Measurements from ENCODE around the gene FOXP4.

Gene FOXP4

GRCh38 chr6:41587131-41587879 is 41.1 kb downstream of the FOXP4 start:
- no peak for DNase-seq

- DNase-seq: no peak
These were observed 41.9 kb downstream of the FOXP4 start for GRCh38 chr6:41588111-41588510.

DNA sequence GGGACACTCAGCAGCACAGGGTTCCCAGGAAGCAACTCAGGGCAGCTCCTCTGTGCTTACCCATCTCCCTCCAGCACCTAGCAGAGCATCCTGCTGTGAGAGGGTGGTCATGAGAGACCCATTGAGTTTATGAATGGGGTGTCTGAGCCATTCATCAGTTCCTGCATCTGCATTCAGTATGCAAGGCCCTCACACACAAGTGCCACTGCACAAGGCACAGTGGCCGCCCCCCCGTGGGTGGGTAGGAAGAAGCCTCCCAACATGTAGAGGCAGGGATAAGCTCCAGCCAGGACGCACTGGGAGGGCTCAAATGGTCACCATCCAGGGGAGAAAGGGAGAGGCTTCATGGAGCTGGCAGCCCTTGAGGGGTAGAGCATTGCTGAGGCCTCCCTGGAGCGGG is 43.0 kb downstream of the FOXP4 start:
- no peak for DNase-seq

DNA sequence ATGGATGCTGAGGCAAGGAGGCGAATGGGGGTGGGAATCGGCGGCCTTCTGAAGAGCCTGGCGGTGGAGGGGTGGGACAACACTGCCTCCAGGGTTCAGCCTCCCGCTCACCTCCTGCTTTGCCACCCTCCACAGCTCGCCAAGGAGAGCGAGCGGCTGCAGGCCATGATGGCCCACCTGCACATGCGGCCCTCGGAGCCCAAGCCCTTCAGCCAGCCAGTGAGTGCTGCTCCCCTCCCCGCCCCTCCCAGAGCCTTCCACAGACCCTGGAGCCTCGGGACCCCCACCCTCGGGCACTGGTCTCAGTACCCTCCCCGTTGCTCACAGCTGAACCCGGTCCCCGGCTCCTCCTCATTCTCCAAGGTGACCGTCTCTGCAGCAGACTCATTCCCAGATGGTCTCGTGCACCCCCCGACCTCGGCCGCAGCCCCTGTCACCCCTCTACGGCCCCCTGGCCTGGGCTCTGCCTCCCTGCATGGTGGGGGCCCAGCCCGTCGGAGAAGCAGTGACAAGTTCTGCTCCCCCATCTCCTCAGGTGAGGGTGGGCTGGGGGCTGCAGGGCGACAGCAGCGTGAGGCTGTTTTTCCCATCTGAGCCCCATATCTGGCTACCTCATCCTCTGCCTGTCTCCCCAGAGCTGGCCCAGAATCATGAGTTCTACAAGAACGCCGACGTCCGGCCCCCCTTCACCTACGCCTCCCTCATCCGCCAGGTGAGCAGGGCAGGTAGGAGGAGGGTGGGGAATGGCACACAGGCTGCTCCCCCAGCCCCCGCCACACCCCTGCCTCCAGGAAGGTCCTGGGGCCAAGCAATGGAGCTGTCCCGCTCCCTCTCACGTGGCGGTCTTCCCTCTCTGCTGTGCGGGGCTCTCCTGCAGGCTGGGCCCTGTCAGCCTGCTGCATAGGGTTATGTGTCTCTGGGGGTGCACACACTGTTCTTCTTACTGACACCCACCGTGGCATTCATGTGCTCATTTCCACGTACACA is 43.7 kb downstream of the FOXP4 start:
- DNase-seq: no peak

GRCh38 chr6:41591122-41591521 is 44.9 kb downstream of the FOXP4 start:
- DNase-seq: no peak

DNA sequence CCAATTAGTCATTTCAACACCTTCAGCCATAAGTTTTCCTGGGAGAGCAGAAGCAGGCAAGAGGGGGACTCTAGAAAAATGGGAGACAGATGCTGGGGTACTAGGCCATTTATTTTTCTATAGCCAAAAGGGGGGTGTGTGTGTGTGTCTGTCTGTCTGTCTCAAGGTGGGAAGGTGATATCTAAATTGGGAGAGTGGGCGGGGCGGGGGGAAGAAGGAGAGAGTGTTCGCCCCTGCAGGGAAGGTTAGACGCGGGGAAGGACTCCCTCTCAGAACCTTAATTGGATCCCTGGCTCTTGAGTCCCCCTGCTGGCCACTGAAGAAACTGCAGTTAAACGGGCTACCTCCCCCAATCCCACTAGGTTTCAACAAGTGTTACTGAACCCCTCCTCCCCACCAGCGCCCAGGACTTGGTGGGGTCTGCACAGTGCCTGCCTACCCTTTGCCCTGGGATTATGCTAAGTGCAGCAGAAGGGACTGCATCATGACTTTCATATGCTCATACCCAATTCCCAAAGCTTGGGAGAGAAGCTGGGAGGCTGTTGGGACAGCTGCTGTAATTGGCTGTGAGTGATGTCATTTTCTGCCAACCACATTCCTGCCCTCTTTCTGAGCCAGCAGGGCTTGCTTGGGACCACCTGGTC is 45.8 kb downstream of the FOXP4 start:
- peak; percentile 21 for DNase-seq

DNA sequence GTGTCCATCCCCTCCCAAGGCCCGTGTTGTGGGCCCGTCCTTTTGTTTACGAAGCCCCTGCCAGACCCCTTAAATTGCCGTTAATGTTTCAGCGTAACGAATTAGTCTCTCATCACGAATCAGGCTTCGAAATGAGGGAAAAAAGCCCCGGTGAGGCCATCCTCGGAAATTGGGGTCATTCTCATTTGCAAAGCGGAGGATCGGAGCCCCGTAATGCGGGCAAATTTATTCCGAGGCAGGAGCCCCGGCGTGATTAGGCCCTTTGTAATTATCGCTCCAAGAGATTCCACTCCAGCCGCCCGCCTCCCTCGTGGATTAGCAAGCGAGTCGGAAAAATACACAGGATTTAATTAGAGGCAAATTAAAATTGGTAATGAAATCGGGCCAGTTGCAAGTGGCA is 47.2 kb downstream of the FOXP4 start:
- no peak for DNase-seq

DNA sequence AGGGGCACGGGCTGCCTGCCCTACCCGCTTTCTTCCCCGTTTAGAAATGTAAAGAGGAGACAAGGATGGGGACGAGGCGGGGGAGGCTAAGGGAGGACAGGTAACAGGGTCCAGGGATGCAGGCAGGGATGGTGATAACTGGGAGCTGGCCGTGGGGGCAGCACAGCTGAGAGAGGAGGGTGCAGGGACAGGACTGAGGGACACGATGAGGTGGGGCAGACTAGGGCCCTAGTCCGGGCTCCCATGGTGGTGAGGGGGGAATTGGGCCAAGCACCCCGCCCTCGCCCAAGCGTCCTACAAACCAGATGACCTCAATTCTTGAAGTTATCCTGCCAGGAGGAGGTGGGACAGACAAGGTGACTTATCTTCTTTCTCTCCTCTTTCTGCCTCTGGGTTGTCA is 47.7 kb downstream of the FOXP4 start:
- DNase-seq: no peak

DNA sequence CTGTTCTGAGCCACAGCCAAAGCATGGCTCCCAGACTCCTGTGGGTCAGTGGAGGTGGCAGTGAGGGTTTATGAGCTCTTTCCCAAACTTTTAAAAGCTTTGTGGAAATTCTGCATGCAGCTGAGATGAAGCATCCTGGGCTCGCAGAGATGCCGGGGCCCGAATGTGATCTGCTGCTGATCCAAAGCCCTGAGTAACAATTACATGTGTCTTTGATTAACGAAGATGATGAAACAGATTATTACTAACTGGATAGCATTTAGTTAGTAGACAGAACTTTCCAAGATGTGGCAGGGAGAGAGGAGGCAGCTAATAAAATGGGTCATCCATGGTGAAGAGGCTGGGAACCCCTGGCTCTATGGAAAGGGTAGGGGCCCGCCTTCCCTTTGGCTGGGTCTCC is 48.1 kb downstream of the FOXP4 start:
- DNase-seq: no peak

- DNase-seq: no peak
These were observed 48.6 kb downstream of the FOXP4 start for GRCh38 chr6:41594766-41595165.

DNA sequence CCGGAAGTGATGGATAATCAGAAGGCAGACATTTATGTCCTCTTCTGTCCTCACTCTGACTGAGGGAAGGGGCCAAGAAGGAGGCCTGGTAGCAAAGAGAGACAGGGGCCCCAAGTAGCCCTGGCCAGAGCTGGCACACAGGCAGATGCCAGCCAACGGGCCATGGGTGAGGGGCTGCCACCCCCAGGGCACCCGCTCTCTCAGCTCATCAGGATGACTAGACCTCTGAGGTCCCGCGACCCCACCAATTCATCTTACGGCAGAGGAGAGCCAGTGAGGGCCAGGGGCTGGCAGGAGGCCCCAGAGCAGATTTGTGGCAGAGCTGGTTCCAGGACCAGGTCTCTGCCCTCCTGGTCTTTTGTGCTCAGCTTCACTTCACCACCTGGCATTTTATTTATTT is 49.0 kb downstream of the FOXP4 start:
- DNase-seq: no peak

DNA sequence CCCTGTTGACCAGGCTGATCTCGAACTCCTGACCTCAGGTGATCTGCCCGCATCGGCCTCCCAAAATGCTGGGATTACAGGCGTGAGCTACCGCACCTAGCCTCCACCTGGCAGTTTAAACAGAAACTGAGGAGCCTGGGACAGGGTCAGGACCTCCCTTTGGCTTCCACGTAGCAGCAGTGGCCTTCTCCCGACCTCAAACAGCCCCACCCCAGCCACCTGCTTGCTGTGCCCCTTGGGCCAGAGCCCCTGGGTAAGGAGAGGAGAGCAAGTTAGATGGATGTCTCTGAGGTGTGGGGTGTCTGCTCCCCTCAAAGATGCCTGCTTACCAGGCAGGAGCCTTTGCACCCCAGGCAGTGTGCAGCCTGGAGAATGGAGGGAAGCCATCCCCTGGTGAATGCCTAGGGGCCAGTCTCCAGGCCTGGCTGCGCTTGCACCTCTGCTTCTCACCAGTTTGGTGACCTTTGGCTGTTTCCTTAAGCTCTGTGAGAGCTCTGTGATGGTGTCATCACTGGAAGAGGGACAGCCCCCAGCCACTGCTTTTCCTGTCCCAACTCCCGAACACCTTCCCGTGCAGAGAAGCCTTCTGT is 50.0 kb downstream of the FOXP4 start:
- DNase-seq: no peak

DNA sequence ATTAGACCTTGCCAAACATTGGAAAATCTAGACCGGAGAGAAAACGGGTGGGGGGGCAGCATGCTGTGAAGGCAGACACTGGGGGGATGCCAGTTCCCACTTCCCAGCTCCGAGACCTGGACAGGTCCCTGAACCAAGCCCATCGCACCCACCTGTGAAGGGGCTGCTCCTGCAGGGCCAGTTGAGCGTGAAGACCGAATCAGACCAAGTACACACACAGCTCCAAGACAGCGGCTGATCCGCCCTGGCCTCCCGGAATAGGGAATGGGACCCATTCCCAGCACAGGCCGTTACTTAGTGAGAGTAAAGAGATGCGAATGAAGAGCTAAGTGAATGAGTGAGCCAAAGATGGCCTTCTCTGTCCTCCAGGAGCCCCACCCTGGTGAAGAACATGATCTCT is 50.6 kb downstream of the FOXP4 start:
- no peak for DNase-seq

DNA sequence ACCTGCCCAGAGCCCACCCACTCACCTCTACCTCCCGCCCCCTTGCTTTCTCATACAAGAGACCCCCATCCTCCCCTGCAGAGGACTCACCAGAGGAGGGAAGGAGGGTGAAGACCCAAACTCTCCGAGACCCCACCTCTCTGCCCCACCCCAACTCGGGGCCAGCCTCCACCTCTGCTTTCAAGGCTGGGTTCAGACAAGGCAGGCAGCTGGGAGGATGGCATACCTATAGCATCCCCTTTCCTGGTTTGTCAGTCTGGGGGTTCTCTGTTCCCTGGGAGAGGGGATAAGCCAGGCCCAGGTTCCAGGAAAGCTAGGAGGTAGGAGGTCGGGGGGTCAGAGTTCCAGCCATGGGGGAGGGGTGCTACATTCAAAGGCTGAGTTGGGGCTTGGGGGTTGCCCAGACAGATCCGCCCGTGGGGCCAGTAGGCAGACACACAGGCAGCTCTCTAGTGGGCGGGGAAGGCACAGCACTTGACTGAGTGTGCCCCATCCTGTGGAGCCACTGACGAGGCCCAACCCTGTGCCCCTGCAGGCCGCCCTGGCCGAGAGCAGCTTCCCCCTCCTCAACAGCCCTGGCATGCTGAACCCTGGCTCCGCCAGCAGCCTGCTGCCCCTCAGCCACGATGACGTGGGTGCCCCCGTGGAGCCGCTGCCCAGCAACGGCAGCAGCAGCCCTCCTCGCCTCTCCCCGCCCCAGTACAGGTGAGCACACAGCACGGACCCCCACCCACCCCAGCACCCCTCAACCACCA is 51.2 kb downstream of the FOXP4 start:
- DNase-seq: no peak

DNA sequence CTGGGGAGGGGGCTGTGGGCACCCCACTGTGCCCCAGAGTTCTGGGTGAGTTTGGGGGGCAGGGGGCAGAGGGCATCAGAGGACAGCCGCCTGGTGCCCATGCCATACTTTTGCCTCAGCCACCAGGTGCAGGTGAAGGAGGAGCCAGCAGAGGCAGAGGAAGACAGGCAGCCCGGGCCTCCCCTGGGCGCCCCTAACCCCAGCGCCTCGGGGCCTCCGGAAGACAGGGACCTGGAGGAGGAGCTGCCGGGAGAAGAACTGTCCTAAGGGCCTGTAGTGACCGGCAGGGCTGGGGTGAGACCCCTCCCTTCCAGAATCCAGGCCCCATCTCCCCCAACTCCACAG is 52.5 kb downstream of the FOXP4 start:
- DNase-seq: no peak

GRCh38 chr6:41599015-41599851 is 53.1 kb downstream of the FOXP4 start:
- no peak for DNase-seq

DNA sequence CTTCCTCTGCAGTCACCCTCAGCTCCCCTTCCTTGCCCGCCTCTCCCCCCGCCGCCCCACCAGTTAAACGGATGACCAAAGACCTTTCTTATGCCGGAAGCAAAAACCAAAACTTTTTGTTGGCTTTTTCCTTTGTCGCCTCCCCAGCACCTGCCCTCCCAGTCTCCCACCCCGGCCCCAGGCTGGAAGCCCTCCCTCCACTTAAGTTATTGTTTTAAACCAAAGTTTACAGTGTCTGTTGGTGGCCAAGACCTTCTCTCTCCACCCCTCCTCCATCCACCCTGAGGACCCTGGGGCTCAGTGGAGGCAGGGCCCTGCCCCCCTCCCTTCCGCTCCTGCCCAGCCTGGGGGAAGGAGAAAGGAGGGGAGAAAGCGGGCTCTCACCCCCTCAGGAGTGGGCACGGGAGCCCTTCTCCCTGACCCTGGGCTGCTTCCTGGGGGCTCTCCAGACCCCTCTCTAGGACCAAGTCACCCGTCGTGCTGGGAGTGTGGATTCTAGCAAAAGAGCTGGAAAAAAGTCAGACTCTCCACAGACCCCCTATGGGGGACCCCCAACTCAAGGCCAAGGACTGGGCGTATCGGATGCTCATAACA is 53.8 kb downstream of the FOXP4 start:
- DNase-seq: no peak

GRCh38 chr6:41600499-41601247 is 54.5 kb downstream of the FOXP4 start:
- no peak for DNase-seq

GRCh38 chr6:41601248-41601549 is 55.0 kb downstream of the FOXP4 start:
- DNase-seq: no peak

GRCh38 chr6:41602422-41602743 is 56.2 kb downstream of the FOXP4 start:
- no peak for DNase-seq

All from NCI-H774 (cell line).